ENCODE results near the gene FDX1.

Gene FDX1

GRCh38 chr11:110513259-110513801 lies 83.6 kb downstream of the FDX1 start:
- TF ChIP-seq, protein P1, sequence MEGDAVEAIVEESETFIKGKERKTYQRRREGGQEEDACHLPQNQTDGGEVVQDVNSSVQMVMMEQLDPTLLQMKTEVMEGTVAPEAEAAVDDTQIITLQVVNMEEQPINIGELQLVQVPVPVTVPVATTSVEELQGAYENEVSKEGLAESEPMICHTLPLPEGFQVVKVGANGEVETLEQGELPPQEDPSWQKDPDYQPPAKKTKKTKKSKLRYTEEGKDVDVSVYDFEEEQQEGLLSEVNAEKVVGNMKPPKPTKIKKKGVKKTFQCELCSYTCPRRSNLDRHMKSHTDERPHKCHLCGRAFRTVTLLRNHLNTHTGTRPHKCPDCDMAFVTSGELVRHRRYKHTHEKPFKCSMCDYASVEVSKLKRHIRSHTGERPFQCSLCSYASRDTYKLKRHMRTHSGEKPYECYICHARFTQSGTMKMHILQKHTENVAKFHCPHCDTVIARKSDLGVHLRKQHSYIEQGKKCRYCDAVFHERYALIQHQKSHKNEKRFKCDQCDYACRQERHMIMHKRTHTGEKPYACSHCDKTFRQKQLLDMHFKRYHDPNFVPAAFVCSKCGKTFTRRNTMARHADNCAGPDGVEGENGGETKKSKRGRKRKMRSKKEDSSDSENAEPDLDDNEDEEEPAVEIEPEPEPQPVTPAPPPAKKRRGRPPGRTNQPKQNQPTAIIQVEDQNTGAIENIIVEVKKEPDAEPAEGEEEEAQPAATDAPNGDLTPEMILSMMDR (conservative IDR thresholded peaks at IDR 0.05; ENCODE audit: low read length) = no peak

GRCh38 chr11:110513846-110514437 lies 84.2 kb downstream of the FDX1 start:
- DNase-seq (ENCODE audit: low read depth) = peak; percentile 70
- TF ChIP-seq, protein P1 (conservative IDR thresholded peaks at IDR 0.05; ENCODE audit: low read length) = no peak
- H3K4me3 ChIP-seq (ENCODE audit: low read length) = no peak overlapping the region

More at GRCh38 chr11:110513259-110513801, 83.6 kb downstream of the FDX1 start:
- DNase-seq (ENCODE audit: low read depth) = no peak
- H3K4me3 ChIP-seq (ENCODE audit: low read length) = no peak overlapping the region

All from AG10803 (cell line).